ENCODE measurements around the gene SIVA1.

The SIVA1 gene

DNA sequence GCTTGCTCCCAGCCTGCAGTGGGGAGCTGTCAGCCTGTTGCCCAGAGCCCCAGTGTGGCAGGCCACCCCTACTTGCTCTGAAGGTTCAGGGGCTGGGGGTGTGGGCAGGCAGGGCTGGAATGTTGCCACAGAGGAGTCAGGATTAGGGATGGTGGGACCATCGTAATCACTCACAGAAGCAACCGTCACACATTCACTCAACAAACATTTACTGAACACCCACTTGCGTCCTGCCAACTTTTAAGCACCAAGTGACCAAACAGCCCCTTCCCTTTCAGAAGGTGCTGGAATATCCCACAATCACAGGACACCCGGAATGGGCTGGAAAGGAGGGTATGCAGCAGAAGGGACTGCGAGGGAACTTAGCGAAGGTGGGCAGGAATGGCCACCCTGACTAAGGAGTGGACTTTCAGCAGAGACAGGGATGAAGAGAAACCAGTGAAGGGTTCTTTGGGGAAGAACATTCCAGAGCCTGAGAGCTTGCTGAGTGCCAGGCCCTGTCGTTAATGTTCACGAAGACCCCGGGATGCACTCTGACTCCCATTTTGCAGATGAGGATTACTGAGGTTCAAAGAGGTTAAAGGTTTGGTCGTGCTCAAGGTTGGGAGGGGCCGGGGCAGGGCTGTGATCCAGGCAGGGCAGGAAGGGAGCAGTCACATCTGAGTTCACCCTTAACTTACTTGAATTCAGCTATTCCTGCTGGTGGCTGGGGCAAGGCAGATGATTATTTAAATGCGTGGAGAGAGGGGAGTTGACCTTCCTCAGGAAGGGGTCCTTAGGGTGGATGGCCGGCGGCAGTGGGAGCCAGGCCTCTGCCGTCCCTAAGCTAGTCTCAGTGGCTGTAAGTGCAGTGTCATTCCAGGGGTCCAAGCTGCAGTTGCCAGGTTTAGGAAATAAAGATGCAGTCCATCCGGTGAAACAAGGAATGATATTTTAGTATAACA is 45.6 kb downstream of the SIVA1 start:
- DNase-seq, result no peak

DNA sequence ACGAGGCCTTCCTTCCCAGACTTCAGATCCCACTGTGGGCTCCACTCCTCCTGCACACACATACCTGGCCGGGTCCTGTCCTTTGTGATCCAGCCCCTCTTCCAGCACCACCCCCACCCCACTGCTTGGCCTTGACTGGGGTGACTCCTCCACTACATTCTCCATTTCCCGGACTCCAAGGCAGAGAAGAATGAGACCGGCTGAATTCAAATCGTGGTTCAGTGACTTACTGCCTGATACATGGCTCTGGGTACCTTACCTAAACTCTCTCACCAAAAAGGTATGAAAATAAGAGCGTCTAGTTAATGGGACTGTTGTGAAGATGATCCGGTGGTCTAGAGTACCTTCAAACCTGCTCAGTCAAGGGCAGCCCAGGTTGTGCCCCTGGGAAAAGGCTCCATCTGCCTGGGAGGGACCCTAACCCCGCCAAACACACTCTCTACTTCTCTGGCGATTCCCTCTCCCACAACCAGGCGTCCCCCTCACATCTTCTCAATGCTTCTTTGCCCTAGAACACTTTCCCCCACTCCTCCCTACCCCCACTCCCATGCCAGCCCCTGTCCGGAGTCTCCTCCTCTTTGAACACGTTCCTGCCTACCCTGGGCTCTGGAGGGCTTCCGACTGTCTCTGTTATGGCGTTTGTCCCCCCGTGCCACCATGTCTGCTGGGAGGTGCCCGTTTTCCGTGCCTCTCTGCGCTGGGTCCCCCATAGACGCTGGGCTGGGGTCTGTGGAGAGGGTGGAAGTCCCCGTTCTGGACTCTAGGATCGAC is 46.5 kb downstream of the SIVA1 start:
- DNase-seq, result no peak

DNA sequence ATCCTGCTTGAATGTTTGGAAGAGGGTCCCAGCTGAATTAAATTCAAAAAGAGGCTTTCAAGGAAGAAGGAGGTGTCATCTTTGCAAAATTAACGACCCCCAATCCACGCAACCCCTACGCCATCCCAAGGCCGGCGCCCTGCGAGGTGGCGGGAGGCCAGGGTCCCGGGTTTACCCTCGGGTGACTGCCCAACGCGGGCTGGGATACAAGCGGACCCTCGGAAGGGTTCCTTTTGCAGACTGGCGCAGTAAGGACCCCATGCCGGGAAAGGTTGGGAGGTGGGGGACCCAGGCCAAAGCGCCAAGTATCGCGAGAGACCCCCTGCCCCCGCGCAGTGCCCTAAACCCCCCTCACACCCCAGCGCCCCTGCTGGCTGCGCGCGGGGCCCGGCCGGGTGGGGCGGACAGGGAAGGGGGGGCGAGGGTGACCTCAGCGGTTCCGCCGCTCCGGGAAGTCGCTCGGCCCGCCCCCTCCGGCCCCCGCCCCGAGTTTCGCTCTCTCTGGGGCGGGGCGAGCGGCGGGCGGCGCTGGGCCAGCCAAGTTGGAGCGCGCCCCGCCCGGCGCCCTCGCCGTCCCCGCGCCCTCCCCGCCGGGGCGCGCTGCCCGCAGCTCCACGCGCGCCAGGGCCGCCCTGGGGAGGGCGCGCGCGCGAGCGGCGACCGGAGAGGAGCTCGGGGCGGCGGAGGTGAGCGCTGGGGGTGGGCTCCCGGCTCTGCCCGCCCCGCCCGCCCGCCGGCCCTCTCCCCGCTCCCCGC is 47.2 kb downstream of the SIVA1 start:
- peak; percentile 14 for DNase-seq

DNA sequence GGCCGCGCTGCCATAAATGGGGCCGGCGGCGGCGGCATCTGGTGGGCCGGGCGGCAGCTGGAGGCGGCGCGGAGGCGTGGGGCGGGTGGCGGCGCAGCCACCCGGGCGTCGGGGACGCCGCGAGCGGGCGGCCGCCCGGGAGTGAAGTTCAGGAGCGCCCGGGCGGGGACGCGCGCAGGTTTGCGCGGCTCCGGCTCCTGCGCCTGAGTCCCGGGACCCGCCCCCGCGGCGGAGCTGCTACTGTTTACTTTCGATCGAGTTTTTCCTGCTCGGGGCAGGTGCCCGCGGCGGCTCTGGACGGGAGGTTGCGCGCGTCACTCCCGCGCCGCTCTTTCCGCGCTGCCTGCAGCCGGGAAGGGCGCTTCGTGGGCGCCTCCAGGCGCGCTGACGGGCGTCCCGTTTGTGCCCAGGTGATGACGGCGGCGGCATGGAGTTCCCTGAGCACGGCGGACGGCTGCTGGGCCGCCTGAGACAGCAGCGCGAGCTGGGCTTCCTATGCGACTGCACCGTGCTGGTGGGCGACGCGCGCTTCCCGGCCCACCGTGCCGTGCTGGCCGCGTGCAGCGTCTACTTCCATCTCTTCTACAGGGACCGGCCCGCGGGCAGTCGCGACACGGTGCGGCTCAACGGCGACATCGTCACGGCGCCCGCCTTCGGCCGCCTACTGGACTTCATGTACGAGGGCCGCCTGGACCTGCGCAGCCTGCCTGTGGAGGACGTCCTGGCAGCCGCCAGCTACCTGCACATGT is 48.0 kb downstream of the SIVA1 start, which contains the start of gene ZBTB42:
Gene ZBTB42, plus strand, starts transcription at position 331 of the 749 bp plus-strand sequence. Its CDS starts 97 bp downstream, at position 428.
- DNase-seq, result no peak

DNA sequence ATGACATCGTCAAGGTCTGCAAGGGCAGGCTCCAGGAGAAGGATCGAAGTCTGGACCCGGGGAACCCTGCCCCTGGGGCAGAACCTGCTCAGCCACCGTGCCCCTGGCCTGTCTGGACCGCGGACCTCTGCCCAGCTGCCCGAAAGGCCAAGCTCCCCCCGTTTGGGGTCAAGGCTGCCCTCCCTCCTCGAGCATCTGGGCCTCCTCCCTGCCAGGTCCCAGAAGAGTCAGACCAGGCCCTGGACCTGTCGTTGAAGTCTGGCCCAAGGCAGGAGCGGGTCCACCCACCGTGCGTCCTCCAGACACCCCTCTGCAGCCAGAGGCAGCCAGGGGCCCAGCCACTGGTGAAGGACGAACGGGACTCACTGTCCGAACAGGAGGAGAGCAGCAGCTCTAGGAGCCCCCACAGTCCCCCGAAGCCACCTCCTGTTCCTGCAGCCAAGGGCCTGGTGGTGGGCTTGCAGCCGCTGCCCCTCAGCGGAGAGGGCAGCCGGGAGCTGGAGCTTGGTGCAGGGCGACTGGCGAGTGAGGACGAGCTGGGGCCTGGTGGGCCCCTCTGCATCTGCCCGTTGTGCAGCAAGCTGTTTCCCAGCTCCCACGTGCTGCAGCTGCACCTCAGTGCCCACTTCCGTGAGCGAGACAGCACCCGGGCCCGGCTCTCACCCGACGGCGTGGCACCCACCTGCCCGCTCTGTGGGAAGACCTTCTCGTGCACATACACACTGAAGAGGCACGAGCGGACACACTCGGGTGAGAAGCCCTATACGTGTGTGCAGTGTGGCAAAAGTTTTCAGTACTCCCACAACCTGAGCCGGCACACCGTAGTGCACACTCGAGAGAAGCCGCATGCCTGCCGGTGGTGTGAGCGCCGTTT is 48.8 kb downstream of the SIVA1 start:
- no peak for DNase-seq

DNA sequence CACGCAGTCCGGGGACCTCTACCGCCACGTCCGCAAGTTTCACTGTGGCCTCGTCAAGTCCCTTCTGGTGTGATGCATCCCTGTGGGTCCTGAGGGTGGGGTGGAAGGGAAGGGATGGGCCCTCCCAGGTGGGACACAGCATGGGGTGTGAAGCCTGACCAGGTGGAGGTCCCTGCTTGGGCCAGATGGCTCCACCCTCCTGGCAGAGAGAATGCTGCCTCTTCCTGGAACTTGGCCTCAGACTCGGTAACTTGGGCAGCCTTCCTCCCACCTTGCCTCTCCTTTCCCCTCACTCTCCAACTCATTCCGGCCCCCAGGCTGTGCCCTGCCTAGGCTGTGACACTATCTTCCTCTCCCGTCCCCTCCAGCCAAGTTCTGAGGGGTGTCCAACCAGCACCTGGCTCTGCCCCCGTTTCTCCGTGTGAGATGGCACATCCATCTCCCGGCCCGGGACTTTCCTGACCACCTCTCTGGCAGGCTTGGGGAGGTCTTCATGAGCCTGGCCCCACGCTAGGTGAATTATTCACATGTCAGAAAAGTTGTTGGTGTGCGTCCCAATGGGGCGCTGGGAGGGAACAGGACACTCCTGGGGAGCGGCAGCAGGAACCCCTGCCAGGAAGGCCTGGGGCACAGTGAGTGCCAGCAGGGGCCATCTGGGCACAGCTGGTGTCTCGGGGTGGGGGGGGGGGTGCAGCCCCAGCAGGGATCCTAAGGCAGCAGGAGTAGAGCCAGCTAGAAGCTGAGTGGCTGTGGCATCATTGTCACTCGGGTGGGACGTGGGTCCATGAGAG is 49.6 kb downstream of the SIVA1 start:
- DNase-seq, result no peak

DNA sequence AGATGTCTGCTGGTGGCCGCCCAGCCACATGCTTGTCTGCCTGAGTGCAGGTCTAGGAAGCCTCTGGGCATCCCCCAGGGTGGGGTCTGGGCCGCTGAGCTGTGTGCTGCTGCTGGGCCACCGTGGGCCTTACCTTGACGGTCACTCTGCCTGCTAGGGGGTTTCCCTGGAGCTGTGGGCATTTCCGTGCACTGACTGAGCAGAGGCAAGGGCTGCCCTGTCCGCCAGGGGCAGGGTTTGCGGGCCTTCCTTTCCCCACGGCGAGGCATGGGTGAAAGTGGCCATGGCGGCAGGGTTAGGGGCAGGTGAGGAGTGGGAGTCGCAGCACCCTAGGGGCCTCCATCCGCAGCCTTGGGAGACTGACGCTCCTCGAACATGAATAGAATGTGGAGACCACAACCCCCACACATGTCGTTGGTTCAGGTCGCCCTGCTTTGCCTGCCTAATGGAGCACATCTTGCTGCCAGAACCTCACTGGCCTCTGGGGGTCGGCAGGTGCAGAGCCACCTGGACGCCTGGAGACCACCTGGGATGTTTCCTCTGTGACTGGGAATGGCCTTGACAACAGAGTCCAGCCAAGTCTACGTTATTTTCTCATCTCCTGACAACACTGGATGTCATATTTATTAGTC is 50.4 kb downstream of the SIVA1 start:
- DNase-seq, result no peak

DNA sequence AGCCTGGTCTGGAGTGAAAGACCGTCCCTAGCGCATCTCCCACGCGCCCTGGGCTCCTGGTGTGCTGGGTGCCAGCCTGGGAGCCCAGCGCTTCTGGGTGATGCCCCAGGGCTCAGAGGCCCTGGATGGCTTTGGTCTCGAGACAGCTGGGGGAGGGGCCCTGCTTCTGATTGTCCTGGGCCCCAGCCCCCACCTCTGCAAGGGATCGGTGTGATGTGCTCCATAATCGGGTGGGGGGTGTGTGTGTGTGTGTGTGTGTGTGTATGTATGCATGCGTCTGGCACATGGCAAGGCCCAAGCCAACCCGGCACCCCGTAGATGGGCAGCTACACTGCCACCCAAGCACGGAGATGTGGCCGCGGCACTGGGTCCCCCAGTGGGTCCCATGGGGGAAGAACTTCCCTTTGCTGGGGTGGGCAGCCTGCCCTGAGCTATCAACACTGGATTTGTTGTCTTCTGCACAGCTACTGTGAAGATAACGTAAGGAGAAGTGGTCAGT is 51.0 kb downstream of the SIVA1 start:
- no peak for DNase-seq

DNA sequence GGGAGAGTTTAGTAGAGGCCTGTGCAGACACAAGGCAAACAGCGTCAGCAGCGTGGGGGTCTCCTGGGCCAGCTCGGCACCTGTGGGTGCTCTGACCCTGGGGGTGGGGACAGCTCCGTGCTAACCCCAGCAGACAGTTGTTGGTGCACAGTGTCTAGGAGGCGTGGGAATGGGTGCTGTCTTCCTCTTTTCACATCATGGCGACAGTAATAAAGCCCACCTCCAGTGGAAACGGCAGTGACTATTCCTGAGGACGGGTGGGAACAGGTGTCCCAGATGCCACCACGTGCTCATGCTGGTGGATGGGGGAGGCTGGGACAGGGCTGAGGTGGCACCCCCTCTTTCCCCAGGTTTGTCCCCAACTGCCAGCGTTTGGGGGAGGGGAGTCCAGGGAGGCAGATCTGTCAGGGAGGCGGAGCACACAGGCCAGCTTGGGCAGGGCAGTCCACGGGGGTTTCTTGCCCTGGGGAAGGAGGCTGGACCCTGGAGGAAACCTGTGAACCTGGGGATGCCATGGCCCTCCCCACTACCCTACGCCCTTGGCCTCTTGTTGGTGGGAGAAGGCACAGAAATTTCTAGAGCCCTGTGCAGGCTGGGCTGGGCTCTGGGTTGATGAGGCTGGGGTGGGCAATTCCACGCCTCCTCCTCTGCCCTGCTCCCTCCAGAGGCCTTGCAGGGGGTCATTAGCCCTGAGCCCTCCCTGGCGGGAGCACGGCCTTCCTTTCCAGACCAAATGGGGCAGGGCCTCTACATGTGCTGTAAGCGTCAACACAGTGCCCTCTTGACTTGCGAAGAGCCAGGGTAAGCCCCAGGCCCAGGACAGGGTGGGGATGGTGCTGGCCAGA is 51.8 kb downstream of the SIVA1 start:
- no peak for DNase-seq

DNA sequence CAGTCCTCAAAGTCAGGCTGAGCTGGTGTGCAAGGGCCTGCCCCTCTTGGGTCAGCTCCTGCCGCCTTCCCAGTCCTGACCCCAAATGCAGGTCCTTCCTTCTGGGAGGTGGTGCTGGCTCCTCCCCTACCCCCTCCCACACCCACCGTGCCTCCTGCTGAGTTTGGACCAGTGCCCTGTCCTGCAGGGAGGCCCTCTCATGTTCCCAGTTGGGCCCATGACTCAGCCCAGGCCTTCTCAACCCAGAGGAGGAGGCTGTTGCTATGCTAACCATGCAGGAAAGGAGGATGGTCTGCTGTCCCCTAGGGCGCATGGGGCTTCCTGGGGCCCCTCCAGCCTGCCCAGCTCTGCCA is 52.4 kb downstream of the SIVA1 start:
- no peak for DNase-seq

DNA sequence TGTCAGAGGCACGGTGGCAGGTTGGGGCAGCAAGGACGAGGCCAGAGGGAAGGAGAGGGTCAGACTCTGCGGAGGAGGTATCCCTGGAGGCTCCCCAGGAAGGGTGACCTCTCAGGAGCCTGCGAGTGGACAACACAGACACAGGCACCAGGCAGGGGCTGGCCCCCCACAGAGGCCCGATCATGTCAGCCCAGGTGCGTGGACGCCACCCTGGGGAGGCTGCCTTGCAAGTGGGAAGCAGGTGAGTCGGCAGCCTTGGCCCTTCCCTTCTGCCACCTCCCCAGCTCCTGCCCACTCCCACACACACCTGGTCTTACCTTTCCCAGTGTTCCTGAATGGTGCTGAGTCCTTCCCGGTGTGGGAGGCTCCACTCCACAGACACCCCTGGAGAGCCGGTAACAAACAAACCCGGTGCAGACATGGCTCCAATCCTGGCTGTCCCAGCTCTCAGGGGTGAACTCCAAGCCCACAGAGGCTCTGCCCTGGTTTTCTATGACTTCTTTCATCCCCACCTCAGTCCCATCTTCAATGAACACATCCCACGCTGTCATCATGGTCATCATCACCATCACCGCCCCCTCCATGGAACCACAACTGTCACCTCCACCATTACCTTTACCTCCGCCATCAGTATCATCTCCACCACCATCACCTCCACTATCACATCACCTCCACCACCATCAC is 53.1 kb downstream of the SIVA1 start:
- DNase-seq, result no peak

DNA sequence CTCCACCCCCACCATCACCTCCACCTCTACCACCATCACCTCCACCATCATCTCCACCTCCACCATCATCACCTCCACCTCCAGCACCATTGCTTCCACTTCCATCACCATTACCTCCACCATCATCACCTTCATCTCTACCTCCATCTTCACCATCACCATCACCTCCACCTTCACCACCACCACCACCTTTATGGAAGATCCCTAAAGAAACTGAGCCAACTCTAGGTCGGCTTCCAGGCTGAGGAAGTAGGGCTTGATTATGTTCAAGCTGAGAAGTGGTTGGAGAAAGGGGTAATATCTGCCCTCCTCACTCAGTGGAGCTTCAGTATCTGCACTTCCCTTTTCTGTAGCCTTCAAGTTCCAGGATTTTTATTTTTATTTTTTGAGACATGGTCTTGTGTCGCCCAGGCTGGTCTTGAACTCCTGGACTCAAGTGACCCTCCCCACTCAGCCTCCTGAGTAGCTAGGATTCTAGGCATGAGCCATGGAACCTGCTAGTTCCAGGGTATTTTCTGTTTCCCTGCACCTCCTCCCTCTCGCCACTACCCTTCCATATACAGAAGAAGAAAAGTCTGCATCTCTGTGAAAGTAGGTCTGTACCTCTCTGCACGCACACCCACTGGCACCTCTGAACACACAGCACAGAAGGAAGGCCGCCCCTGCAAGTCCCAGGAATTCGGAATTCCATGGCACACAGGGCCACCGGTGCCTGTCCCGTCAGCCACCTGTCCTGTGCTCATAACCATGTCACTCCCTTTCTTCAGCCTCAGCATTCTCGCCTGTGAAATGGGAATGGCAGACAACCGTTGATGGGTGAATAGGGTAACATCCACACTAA is 53.9 kb downstream of the SIVA1 start:
- DNase-seq, result no peak

DNA sequence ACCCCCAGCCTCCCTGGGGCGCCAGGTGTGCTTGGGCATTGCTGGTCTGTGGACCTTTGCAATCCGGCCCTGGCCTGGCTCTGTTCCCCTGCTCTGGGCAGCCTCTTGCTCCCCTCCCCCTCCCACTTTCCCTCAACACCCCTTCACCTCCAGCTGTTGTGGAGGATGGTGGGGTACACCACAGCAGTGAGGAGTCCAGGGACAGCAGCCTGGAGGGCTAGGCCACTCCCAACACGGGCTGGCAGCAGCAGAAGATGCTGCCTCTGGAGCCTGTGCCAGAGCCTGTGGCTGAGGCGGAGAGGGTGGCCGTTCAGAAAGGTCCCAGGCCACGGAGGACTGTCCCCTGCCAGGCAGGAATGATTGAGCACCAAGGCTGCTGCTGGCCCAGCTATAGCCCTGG is 55.5 kb downstream of the SIVA1 start:
- no peak for DNase-seq

Measured in NCI-H1092 treated with DMSO at 0.1 percent for 48 hours (cell line).